PC-3 (cell line): ENCODE measurements around the gene TMEM167A.

Experiments
- CTCF ChIP-seq: fragments of 300-600 bp; sonication (generic); conservative IDR thresholded peaks from 2 replicates; pipeline ENCODE4 v1.5.1; 2017; ENCODE audit warnings: antibody characterized with exemption, low read depth, mild to moderate bottlenecking, low read length
- EZH2 ChIP-seq: fragments of 300-600 bp; sonication (generic); IDR thresholded peaks from one replicate; pipeline ENCODE4 v1.6.1; 2017; ENCODE audit warnings: antibody characterized with exemption, mild to moderate bottlenecking, low read length; ENCODE audit not compliant: unreplicated experiment
- EZH2phosphoT487 ChIP-seq: fragments of 300-600 bp; sonication (generic); IDR thresholded peaks from 2 replicates; pipeline ENCODE4 v1.6.1; 2018; ENCODE audit warnings: mild to moderate bottlenecking, antibody characterized with exemption, low read length, borderline replicate concordance

- TF ChIP-seq CTCF (no peak), EZH2 (no peak), EZH2phosphoT487 (no peak)
These were observed 47.3 kb downstream of the TMEM167A start for GRCh38 chr5:83029912-83030311.
